ENCODE data around the gene GMIP. TPM values are rescaled to one million over a fixed set of nuclear protein-coding genes. Genes with fewer than 3 reads are reported as not detected.

Gene GMIP
- total RNA-seq, 4 donors from 2014 or later: 10.1 to 14.4 (median 13.4) TPM

DNA sequence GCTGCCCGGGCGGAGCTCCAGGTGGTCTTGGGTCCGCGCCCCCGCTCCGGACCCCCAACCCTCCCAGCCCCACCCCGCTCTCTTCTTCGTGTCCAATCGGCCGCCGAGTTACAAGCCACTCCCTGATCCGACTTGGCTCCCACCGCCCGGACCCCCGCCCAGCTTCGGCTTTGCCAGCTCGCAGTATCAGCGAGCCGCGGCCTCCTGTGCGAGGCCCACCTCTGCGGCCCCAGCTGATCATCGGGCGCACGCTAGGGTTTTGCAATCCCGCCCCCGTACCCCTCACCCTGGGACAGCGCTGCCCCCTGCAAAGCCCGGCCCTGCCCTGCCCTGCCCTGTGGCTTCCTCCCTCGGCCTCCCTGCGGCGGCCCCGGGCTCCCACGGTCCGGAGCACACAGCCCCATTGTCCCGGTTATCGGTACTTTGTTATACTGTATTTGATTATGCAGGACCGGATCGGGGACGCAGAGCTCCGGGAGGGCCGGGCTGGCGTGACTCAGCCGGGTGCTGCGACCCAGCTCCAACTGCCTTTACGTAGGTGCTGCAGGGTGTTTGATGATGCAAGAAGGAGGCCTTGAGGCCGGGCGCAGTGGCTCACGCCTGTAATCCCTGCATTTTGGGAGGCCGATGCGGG is 14.8 kb downstream of the GMIP start:
- 25% methylated on average over 17 of the region's 51 CpGs for WGBS
- TF ChIP-seq, protein P1, sequence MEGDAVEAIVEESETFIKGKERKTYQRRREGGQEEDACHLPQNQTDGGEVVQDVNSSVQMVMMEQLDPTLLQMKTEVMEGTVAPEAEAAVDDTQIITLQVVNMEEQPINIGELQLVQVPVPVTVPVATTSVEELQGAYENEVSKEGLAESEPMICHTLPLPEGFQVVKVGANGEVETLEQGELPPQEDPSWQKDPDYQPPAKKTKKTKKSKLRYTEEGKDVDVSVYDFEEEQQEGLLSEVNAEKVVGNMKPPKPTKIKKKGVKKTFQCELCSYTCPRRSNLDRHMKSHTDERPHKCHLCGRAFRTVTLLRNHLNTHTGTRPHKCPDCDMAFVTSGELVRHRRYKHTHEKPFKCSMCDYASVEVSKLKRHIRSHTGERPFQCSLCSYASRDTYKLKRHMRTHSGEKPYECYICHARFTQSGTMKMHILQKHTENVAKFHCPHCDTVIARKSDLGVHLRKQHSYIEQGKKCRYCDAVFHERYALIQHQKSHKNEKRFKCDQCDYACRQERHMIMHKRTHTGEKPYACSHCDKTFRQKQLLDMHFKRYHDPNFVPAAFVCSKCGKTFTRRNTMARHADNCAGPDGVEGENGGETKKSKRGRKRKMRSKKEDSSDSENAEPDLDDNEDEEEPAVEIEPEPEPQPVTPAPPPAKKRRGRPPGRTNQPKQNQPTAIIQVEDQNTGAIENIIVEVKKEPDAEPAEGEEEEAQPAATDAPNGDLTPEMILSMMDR (IDR thresholded peaks at IDR 0.05): no peak
- TF ChIP-seq POLR2AphosphoS5 (IDR thresholded peaks at IDR 0.05): peak in 2 of 3 donors; percentile 14 to 32
- DNase-seq (ENCODE audit: low spot score in 2 of 2): no peak
- no peaks in the 10 kb centered on the region for H3K27me3 ChIP-seq
- no peaks in the 10 kb centered on the region for H3K9me3 ChIP-seq
- H3K27ac ChIP-seq: peak overlapping the region; percentile 80
- peaks cover 19% of the 10 kb centered on the region for H3K4me1 ChIP-seq
- peaks cover 20% of the 10 kb centered on the region for H3K36me3 ChIP-seq
- peak overlapping the region; percentile 63 for H3K4me3 ChIP-seq

DNA sequence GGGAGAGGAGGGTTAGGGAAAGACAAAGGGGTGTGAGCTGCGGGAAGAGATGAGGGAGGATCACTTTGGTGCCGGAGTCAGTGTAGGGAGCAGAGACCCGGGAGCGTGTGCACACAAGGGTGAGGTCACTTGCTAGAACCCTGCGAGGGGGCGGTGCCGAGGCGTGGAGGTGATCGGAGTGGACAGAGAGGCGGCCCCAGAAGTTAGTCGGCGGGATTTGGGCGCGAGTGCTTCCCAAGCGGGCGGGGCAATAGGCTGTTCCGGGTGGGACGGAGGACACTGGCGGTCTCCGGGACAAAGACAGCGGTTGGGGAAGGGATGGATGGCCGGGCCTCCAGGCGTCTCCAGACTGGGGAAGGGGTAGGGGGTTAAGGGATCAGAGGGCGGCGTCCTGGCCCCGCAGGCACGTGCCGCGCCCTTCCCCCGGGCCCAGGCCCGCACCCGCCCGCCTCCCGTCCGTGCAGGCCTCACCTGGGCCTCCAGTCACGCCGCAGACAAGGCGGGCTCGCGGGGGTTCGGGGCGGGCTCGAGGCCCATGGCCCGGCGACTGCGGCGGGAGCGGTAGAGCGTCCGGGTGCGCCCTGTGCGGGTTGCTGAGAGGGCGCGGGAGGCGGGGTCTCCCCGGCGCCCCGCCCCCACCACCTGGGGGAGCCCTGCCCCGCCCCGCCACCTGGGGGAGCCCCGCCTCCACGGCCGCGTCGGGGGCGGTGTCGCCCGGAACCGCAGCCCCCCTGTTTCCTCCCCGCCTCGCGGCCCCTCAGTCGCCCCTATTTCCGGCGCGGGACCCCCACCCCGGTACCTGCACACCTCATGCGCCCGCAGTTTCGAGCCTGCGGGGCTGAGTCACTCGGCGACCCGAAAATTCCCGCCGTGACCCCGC is 15.6 kb downstream of the GMIP start, which contains the start of gene LPAR2:
Gene LPAR2 (minus strand): TSS at position 600 of the 880 bp plus-strand sequence. CDS start 945 bp downstream, outside the sequence.
- Histone ChIP-seq H3K27ac (peak within 1 kb of the TSS; percentile 80), H3K4me3 (peak within 1 kb of the TSS; percentile 63), H3K36me3 (peaks cover 15% of the 10 kb centered on the region), H3K4me1 (peaks cover 19% of the 10 kb centered on the region), H3K9me3 (no peaks in the 10 kb centered on the region), H3K27me3 (no peaks in the 10 kb centered on the region)
- no peak for DNase-seq (ENCODE audit: low spot score in 2 of 2)
- TF ChIP-seq POLR2AphosphoS5 (IDR thresholded peaks at IDR 0.05): no peak
- TF ChIP-seq, protein P1 (IDR thresholded peaks at IDR 0.05): no peak
- TF ChIP-seq EP300 (IDR thresholded peaks at IDR 0.05): no peak
- no peak for TF ChIP-seq POLR2A (IDR thresholded peaks at IDR 0.05)
- 1% methylated on average over 47 of the region's 87 CpGs for WGBS

DNA sequence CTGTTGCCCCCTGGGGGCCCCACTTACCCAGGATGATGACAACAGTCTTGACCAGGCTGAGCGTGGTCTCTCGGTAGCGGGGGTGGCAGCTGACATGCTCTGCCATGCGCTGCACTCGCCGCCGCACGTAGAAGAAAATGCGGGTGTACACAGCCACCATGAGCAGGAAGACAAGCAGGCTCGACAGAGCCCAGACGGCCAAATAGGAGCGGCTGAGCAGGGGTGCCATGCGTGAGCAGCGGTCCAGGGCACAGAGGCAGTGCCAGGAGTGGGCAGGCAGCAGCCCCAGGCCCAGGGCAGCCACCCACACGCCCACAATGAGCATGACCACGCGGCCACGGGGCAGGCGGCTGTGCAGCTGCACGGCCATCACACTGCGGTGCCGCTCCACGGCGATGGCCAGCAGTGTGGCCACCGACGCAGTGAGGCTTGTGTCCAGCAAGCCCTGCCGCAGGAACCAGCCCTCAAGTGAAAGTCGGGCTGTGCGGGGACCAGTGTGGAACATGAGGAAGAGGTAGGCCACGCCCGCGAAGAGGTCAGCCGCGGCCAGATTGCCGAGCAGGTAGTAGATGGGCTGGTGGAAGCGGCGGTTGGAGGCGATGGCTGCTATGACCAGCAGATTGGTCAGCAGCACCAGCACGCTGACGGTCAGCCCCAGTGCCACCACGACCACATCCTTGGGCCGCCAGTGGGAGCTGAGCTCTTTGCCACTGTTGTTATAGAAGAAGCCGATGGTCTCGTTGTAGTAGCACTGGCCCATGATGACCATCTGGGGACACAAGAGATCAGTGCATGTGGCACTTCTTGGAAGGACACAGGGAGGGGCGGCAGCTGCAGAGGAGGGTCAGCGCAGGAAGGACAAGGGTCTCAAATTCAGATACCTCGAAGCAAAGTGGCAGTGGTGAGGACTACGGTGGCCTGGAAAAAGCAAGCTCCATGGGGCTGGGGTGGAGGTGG is 16.7 kb downstream of the GMIP start:
- H3K4me3 ChIP-seq: peak overlapping the region; percentile 63
- no peak for DNase-seq (ENCODE audit: low spot score in 2 of 2)
- H3K27me3 ChIP-seq: no peaks in the 10 kb centered on the region
- H3K4me1 ChIP-seq: peaks cover 19% of the 10 kb centered on the region
- H3K9me3 ChIP-seq: no peaks in the 10 kb centered on the region
- H3K27ac ChIP-seq: no peak overlapping the region
- peaks cover 15% of the 10 kb centered on the region for H3K36me3 ChIP-seq
- TF ChIP-seq, protein P1 (IDR thresholded peaks at IDR 0.05): no peak
- no peak for TF ChIP-seq EP300 (IDR thresholded peaks at IDR 0.05)
- no peak for TF ChIP-seq POLR2AphosphoS5 (IDR thresholded peaks at IDR 0.05)
- TF ChIP-seq POLR2A (IDR thresholded peaks at IDR 0.05): no peak
- 93% methylated on average over 27 of the region's 48 CpGs for WGBS

DNA sequence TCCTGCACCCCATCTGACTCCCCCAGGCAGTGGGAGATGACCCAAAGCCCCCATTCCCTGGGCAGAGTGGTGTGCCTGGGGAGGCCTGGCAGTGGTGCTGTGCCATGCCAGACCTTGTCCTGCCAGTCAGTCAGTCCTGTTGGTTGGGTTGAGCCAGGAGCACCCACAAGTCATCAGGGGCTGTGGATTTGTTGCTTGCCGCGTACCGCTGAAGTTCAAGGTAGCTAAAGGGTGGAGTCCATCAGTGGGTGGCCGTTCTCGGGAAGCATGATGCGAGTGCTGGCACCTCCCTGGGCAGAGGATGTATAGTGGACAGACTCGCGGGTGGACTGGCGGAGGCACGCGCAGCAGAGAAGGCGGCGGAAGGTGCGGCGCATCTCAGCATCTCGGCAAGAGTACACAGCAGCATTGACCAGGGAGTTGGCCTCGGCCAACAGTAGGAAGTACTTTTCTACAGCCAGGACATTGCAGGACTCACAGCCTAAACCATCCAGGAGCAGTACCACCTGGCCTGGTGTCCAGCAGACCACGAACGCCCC is 19.4 kb downstream of the GMIP start:
- WGBS: 93% methylated on average over 18 of the region's 19 CpGs

More for the DNA sequence above, 19.4 kb downstream of the GMIP start:
- peaks cover 8% of the 10 kb centered on the region for H3K36me3 ChIP-seq
- H3K4me1 ChIP-seq: peaks cover 23% of the 10 kb centered on the region
- H3K9me3 ChIP-seq: no peaks in the 10 kb centered on the region
- no peak overlapping the region for H3K4me3 ChIP-seq
- H3K27ac ChIP-seq: no peak overlapping the region
- H3K27me3 ChIP-seq: no peaks in the 10 kb centered on the region
- no peak for TF ChIP-seq EP300 (IDR thresholded peaks at IDR 0.05)
- TF ChIP-seq, protein P1 (IDR thresholded peaks at IDR 0.05): no peak
- TF ChIP-seq POLR2AphosphoS5 (IDR thresholded peaks at IDR 0.05): no peak
- TF ChIP-seq POLR2A (IDR thresholded peaks at IDR 0.05): no peak
- DNase-seq (ENCODE audit: low spot score in 2 of 2): no peak
